Astrocyte of the cerebellum (primary cell): ENCODE data around the gene PTRHD1.

Experiments used
- DNase-seq: peaks from one replicate; pipeline ENCODE4 v3.0.0-alpha.2; 2011; ENCODE audit warnings: low read depth
- H3K4me3 ChIP-seq: 2 replicates; pipeline ENCODE4 v1.5.1; 2011; ENCODE audit warnings: mild to moderate bottlenecking, low read depth, low read length, moderate library complexity
- in situ Hi-C: cut with HindIII; loops from 2 replicates; pipeline ENCODE4 v1.10.0; 2017; ENCODE audit warnings: low sequenced_read_pairs
- TF ChIP-seq, protein P1 (sequence below): IDR thresholded peaks from 2 replicates; pipeline ENCODE4 v1.5.1; 2012; ENCODE audit warnings: low read length, low read depth, moderate library complexity, mild to moderate bottlenecking; ENCODE audit errors: missing control alignments

Gene PTRHD1

DNA sequence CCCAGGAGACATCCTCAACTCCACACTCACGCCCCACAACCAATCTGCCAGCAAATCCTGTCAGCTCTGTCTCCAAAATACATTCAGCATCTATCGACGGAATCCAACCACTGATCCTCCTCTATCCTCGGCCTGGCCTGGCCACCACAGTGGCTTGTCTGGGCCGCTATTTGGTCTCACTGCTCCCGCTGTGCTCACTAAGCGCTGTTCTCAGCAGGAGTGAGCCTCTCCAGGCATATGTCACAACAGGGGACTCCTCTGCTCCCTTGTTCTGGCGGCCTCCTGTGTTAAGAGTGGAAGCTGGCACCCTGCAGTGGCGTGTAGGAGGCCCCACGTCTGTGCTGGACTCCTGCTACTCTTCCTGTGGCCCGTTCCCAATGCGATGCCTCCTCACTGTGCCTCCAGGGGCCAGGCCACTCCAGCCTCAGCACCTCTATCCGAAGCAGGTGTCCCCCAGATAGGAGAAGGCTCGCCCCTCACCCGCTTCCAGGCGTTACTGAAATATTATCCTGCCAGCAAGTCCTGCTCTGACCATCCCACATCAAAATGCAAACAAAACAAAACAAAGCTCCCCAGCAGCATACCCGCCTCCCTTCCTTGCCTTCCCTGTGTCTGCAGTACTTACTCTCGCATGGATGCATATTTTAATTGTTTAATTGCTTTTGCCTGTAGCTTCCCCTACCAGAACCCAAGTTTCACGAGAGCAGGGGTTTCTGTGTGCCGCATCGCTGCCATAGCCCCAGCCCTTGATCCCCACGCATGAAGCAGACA lies 39.9 kb upstream of the PTRHD1 start:
- TF ChIP-seq, protein P1, sequence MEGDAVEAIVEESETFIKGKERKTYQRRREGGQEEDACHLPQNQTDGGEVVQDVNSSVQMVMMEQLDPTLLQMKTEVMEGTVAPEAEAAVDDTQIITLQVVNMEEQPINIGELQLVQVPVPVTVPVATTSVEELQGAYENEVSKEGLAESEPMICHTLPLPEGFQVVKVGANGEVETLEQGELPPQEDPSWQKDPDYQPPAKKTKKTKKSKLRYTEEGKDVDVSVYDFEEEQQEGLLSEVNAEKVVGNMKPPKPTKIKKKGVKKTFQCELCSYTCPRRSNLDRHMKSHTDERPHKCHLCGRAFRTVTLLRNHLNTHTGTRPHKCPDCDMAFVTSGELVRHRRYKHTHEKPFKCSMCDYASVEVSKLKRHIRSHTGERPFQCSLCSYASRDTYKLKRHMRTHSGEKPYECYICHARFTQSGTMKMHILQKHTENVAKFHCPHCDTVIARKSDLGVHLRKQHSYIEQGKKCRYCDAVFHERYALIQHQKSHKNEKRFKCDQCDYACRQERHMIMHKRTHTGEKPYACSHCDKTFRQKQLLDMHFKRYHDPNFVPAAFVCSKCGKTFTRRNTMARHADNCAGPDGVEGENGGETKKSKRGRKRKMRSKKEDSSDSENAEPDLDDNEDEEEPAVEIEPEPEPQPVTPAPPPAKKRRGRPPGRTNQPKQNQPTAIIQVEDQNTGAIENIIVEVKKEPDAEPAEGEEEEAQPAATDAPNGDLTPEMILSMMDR, result no peak
- H3K4me3 ChIP-seq, result no peak overlapping the region
- in situ Hi-C loops, result no loop called here
- no peak for DNase-seq

DNA sequence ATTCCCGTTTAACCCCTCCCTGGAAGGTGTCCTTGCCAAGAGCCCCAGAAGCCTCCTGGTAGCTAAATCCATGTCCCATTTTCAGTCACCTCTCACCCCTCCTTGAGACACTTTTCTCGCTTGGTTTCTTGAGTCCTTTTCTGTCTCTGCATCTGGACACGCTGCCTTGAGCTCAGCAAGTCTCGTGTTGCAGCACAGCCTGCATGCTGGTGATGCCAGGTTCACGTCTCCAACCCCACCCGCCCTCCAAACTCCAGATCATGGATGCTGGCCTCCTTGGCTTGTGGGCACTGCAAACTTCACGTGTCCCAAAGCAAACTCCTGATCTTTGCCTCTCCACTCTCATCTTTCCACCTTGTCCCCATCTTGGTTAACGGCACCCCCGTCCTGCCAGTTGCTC lies 39.3 kb upstream of the PTRHD1 start:
- H3K4me3 ChIP-seq, result no peak overlapping the region
- no peak for DNase-seq
- in situ Hi-C loops, result no loop called here
- TF ChIP-seq, protein P1, result no peak

DNA sequence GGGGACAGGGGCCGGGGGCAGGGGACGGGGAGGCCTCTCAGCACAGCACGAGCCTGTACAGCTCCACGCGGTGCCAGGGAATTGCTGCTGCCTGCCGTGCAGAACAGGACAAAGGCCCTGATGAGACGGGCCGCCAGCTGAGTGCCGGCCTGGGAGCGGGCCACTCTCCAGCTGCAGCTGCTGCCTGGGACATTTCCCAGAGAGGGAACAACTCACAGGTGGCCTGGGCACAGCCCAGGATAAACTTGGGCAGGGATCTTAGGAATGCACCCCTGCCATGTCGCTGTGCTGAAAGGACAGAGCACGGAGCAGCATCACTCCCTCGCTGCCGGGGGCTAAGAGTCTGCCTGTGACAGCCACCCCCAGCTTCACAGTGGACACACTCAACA lies 38.9 kb upstream of the PTRHD1 start:
- in situ Hi-C loops, result no loop called here
- DNase-seq, result no peak

DNA sequence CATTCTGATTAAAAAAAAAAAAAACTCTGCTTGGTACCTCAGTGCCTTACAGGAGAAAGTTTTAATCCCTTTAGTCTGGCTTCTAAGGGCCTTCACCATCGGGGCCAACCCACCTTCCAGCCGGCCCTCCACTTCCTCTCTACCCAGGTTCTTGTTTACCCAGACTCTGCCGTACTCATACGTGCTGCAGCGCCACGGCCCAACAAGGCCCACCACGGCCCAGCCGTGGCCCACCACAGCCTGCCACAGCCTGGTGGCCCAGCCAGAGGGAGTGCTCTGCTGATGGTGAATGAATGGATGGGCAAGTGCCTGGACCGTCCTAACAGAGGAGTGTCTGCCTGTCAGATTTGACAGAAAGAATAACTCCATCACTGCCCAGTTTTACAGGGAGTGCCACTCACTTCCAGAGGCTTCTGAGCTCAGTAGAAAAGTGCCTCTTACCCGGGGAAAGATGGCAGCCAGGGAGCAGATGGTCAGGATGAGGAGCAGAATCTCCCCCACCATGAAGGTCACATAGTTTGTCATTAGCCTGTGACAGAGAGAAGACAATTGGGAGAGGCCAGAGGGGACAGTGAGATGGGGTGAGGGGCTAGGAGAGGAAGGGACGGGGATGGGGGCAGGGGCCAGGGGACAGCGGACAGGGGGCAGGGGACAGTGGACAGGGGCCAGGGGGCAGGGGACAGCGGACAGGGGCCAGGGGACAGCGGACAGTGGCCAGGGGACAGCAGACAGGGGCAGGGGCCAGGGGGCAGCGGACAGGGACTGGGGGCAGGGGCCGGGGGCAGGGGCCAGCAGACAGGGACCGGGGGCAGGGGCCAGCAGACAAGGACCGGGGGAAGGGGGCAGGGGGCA lies 38.3 kb upstream of the PTRHD1 start:
- DNase-seq, result no peak
- H3K4me3 ChIP-seq, result no peak overlapping the region
- in situ Hi-C loops, result no loop called here
- TF ChIP-seq, protein P1, result no peak

More for the DNA sequence above, 38.9 kb upstream of the PTRHD1 start:
- TF ChIP-seq, protein P1, result no peak
- H3K4me3 ChIP-seq, result no peak overlapping the region

DNA sequence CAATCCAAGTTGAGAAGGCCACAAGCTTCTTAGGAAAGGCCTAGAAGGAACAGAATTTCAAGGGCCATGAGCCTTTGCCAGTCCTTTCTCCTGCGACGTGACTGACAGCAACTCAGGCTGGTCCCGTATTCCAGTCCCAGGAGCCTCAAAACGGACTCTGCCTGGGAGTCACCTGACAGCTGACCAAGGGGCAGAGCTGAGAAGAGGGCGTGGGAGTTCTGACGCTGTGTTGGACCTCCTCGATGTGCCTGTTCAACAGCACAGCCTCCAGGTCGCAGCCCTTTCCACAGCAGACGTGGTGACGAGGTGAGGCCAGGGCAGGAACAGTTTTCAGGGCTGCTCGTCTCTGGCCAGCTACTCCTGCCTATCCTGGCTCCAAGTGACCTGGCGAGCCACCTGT lies 37.6 kb upstream of the PTRHD1 start:
- in situ Hi-C loops, result no loop called here
- TF ChIP-seq, protein P1, result no peak
- DNase-seq, result no peak

DNA sequence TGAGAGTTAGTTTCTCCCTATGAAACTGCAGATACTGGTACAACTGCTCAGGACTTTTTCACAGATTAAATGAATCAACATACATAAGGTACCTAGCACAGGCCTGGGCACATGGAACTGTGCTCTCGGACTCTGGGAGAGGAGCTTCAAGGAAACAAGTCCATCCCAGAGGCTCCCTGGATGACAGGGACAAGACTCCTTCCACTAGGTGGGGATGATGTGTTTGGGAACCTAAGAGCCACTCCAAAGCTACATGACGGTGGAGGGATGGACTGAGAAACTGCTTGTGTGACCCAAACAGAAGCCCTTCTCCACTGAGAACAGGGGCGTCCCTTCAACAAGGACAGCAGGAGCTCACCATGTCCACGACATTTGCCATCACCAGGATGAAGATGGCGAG lies 37.2 kb upstream of the PTRHD1 start:
- TF ChIP-seq, protein P1, result peak; percentile 46
- peak; percentile 37 for DNase-seq
- H3K4me3 ChIP-seq, result no peak overlapping the region
- in situ Hi-C loops, result no loop called here

More for the DNA sequence above, 37.6 kb upstream of the PTRHD1 start:
- no peak overlapping the region for H3K4me3 ChIP-seq
